DND-41 (cell line): ENCODE data around the gene PSMA6.
A peak's percentile ranks its signal among the peaks of the same experiment; 100 is the strongest.

ENCODE experiments used
- ATAC-seq: fragments of 200-7000 bp; cut with Tn5 transposase; 3 replicates; pipeline ENCODE4 v1.9.1; 2021; ENCODE audit warnings: low read depth; ENCODE audit not compliant: insufficient read depth
- DNase-seq: peaks from one replicate; pipeline ENCODE4 v3.0.0-alpha.2; 2020
- H2AFZ ChIP-seq: 2 replicates; pipeline ENCODE4 v1.6.0; 2012; ENCODE audit warnings: low read depth, low read length
- H3K27ac ChIP-seq: 2 replicates; pipeline ENCODE4 v1.5.1; 2012; ENCODE audit warnings: low read length, inconsistent platforms
- H3K27me3 ChIP-seq: fragments of 200-600 bp; sonication (generic); 2 replicates; pipeline ENCODE4 v1.6.0; 2012; ENCODE audit warnings: low read length, mild to moderate bottlenecking, inconsistent platforms; ENCODE audit not compliant: insufficient read depth, poor library complexity
- H3K36me3 ChIP-seq: 2 replicates; pipeline ENCODE4 v1.5.1; 2012; ENCODE audit warnings: low read length, inconsistent platforms; ENCODE audit not compliant: insufficient read depth
- H3K4me1 ChIP-seq: 2 replicates; pipeline ENCODE4 v1.5.1; 2012; ENCODE audit warnings: mild to moderate bottlenecking, low read length; ENCODE audit not compliant: insufficient read depth
- H3K4me2 ChIP-seq: 2 replicates; pipeline ENCODE4 v1.6.0; 2012; ENCODE audit warnings: mild to moderate bottlenecking, moderate library complexity, low read length, inconsistent platforms; ENCODE audit not compliant: insufficient read depth
- H3K4me3 ChIP-seq, 2 experiments: fragments of 200-600 bp in 1 of 2; shearing (Covaris generic) in 1 of 2; 2 replicates each; pipeline ENCODE4 v1.5.1; 2012 to 2016; ENCODE audit warnings: inconsistent platforms in 2 of 2, low read length in 2 of 2, mild to moderate bottlenecking in 2 of 2, low read depth in 1 of 2, moderate library complexity in 1 of 2
- H3K79me2 ChIP-seq: 2 replicates; pipeline ENCODE4 v1.6.0; 2012; ENCODE audit warnings: low read length, inconsistent platforms; ENCODE audit not compliant: insufficient read depth
- H3K9ac ChIP-seq: 2 replicates; pipeline ENCODE4 v1.6.0; 2012; ENCODE audit warnings: low read depth, mild to moderate bottlenecking, inconsistent platforms, low read length, moderate library complexity
- H3K9me3 ChIP-seq: 2 replicates; pipeline ENCODE4 v1.5.1; 2012; ENCODE audit warnings: low read length, moderate library complexity, mild to moderate bottlenecking, inconsistent platforms; ENCODE audit not compliant: insufficient read depth, severe bottlenecking
- H4K20me1 ChIP-seq: 2 replicates; pipeline ENCODE4 v1.6.0; 2012; ENCODE audit warnings: low read length; ENCODE audit not compliant: insufficient read depth
- CTCF ChIP-seq: IDR thresholded peaks from 2 replicates; pipeline ENCODE4 v1.5.1; 2012; ENCODE audit warnings: borderline replicate concordance, low read length, moderate library complexity, mild to moderate bottlenecking; ENCODE audit not compliant: poor library complexity, severe bottlenecking; ENCODE audit errors: extremely low read depth
- EZH2 ChIP-seq: IDR thresholded peaks from 3 replicates; pipeline ENCODE4 v1.6.1; 2012; ENCODE audit warnings: borderline replicate concordance, low read depth, mild to moderate bottlenecking, moderate library complexity, low read length, inconsistent platforms; ENCODE audit not compliant: severe bottlenecking

The PSMA6 gene

GRCh38 chr14:35277179-35277578 is 15.0 kb upstream of the PSMA6 start:
- H3K4me3 ChIP-seq: no peak overlapping the region
- TF ChIP-seq EZH2 (no peak), CTCF (no peak)
- no peaks in the 10 kb centered on the region for H3K27me3 ChIP-seq
- H3K27ac ChIP-seq: peak overlapping the region; percentile 43
- peaks cover 23% of the 10 kb centered on the region for H3K4me1 ChIP-seq
- peaks cover 3% of the 10 kb centered on the region; the same call in 1 of the 2 replicates for H3K79me2 ChIP-seq
- ATAC-seq: peak; percentile 27; the same call in 1 of the 3 replicates
- H4K20me1 ChIP-seq: no peaks in the 10 kb centered on the region
- H3K9me3 ChIP-seq: no peaks in the 10 kb centered on the region
- DNase-seq: no peak
- H2AFZ ChIP-seq: no peak overlapping the region
- H3K36me3 ChIP-seq: peaks cover 21% of the 10 kb centered on the region; the same call in 1 of the 2 replicates
- H3K9ac ChIP-seq: no peak overlapping the region
- no peak overlapping the region for H3K4me2 ChIP-seq

GRCh38 chr14:35279369-35279768 is 12.8 kb upstream of the PSMA6 start:
- no peaks in the 10 kb centered on the region for H3K27me3 ChIP-seq
- no peak for ATAC-seq
- H2AFZ ChIP-seq: no peak overlapping the region
- DNase-seq: no peak
- peaks cover 19% of the 10 kb centered on the region for H3K79me2 ChIP-seq
- H3K4me1 ChIP-seq: peaks cover 38% of the 10 kb centered on the region
- H3K27ac ChIP-seq: no peak overlapping the region; the same call in 1 of the 2 replicates
- H3K36me3 ChIP-seq: peaks cover 6% of the 10 kb centered on the region; the same call in 1 of the 2 replicates
- H3K9ac ChIP-seq: no peak overlapping the region
- no peak overlapping the region for H3K4me3 ChIP-seq
- H3K9me3 ChIP-seq: no peaks in the 10 kb centered on the region
- no peak overlapping the region for H3K4me2 ChIP-seq
- TF ChIP-seq EZH2 (no peak), CTCF (no peak)
- H4K20me1 ChIP-seq: no peaks in the 10 kb centered on the region

- Histone ChIP-seq H3K36me3 (no peaks in the 10 kb centered on the region; the same call in 1 of the 2 replicates), H3K9me3 (no peaks in the 10 kb centered on the region), H3K27ac (peak overlapping the region; percentile 97), H3K4me1 (peaks cover 58% of the 10 kb centered on the region), H3K9ac (no peak overlapping the region; the same call in 1 of the 2 replicates), H2AFZ (no peak overlapping the region), H3K4me2 (no peak overlapping the region), H3K27me3 (no peaks in the 10 kb centered on the region), H3K79me2 (peaks cover 19% of the 10 kb centered on the region), H3K4me3 (no peak overlapping the region), H4K20me1 (no peaks in the 10 kb centered on the region)
- DNase-seq (no peak), ATAC-seq (no peak)
- TF ChIP-seq CTCF: no peak
- TF ChIP-seq EZH2: no peak
These were observed 10.8 kb upstream of the PSMA6 start for GRCh38 chr14:35281341-35281740.
